ENCODE measurements around the gene TOM1L2. TPM values are rescaled to one million over a fixed set of nuclear protein-coding genes. Genes with fewer than 3 reads are reported as not detected.

Gene TOM1L2
- total and polyA plus RNA-seq, 12 donors: 29.6 to 437 (median 67.7) TPM

DNA sequence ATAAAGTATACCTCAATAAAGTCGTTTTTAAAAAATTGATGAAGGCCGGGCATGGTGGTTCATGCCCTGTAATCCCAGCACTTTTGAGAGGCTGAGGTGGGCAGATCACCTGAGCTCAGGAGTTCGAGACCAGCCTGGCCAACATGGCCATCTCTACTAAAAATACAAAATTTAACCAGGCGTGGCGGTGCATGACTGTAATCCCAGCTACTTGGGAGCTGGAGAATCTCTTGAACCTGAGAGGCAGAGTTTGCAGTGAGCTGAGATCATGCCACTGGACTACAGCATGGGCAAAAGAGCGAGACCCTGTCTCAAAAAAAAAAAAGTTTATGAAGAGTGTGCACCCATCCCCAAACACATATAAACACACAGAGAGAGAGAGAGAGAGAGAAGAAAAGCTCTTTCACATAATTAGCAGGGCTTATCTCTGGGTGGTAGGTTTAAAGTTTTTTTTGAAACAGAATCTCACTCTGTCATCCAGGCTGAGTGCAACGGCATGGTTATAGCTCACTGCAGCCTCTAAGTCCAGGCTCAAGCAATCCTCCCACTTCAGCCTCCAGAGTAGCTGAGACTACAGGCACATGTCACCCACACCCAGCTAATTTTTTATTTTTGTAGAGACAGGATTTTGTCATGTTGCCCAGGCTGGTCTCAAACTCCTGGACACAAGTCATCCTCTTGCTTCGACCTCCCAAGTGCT, 138.4 kb downstream of the TOM1L2 start:
- Histone ChIP-seq H3K27me3 (no peaks in the 10 kb centered on the region), H3K27ac (peak overlapping the region in 3 of 5 donors; percentile 98 to 100 (median 99)), H3K9me3 (replicated peaks in 1 of 3) (no peaks in the 10 kb centered on the region), H3K4me1 (replicated peaks in 1 of 2) (peaks cover 55 to 80% of the 10 kb centered on the region in 2 donors), H3K36me3 (replicated peaks in 1 of 2) (no peaks in the 10 kb centered on the region), H3K4me3 (no peak overlapping the region)
- intact Hi-C loops (cut with DNase I): no loop called here
- 70 to 78% (median 74%) methylated on average over 8 of the region's 8 CpGs for WGBS, 4 donors
- DNase-seq: no peak
- no peak for TF ChIP-seq POLR2A (IDR thresholded peaks at IDR 0.05)
- TF ChIP-seq, protein P1, sequence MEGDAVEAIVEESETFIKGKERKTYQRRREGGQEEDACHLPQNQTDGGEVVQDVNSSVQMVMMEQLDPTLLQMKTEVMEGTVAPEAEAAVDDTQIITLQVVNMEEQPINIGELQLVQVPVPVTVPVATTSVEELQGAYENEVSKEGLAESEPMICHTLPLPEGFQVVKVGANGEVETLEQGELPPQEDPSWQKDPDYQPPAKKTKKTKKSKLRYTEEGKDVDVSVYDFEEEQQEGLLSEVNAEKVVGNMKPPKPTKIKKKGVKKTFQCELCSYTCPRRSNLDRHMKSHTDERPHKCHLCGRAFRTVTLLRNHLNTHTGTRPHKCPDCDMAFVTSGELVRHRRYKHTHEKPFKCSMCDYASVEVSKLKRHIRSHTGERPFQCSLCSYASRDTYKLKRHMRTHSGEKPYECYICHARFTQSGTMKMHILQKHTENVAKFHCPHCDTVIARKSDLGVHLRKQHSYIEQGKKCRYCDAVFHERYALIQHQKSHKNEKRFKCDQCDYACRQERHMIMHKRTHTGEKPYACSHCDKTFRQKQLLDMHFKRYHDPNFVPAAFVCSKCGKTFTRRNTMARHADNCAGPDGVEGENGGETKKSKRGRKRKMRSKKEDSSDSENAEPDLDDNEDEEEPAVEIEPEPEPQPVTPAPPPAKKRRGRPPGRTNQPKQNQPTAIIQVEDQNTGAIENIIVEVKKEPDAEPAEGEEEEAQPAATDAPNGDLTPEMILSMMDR (IDR thresholded peaks at IDR 0.05): no peak

- H3K36me3 ChIP-seq (replicated peaks in 1 of 2): no peaks in the 10 kb centered on the region
- WGBS, 4 donors: 72 to 83% (median 77%) methylated on average over 2 of the region's 2 CpGs
- no peaks in the 10 kb centered on the region for H3K27me3 ChIP-seq
- peaks cover 37 to 62% of the 10 kb centered on the region in 2 donors for H3K4me1 ChIP-seq (replicated peaks in 1 of 2)
- no peak for TF ChIP-seq POLR2A (IDR thresholded peaks at IDR 0.05)
- TF ChIP-seq, protein P1 (IDR thresholded peaks at IDR 0.05): no peak
- H3K27ac ChIP-seq: peak overlapping the region in 3 of 5 donors; percentile 72 to 77 (median 74)
- H3K9me3 ChIP-seq (replicated peaks in 1 of 3): no peaks in the 10 kb centered on the region
- no peak for DNase-seq
- intact Hi-C loops (cut with DNase I): no loop called here
- H3K4me3 ChIP-seq: no peak overlapping the region
Observed at GRCh38 chr17:17832032-17832363, 140.2 kb downstream of the TOM1L2 start.

DNA sequence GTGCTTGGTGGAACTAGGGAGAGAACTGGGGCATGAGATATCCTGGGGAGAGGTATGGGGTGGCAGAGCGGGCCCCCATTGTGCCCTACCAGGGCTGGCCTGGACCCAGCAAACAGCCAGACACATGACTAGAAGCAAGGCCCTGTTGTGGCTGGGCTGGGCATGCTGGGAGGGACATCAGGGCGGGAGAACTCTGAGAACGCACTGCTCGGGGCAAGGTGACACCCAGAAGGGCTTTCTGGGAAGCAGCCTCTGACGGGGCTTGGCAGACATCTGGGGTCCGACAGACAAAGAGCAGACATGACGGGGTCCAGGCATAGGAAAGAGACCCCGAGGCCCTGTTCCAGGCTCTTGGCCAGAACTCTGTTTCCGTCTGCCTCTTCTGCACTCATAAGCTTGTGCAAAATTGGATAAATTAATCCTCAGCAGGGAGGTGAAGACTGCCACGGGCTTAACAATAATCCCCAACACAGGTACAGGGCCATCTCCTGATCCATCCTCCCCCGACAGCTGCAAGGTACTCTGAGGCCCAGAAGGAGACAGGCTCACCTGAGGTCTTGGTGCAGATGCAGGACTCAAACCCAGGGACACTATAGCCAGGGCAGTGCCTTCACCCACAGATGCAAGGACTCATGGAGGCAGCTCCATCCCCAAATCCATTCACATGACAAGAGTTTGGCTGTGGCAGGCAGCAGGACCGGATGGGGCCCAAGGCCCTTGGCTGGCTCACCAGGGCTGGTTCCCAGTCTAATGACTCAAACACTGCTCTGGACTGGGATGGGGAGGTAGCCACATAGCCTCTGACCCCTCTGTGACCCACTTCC, 140.8 kb downstream of the TOM1L2 start:
- intact Hi-C loops (cut with DNase I): no loop called here
- Histone ChIP-seq H3K27ac (peak overlapping the region in 3 of 5 donors; percentile 72 to 77 (median 74)), H3K27me3 (no peaks in the 10 kb centered on the region), H3K9me3 (replicated peaks in 1 of 3) (no peaks in the 10 kb centered on the region), H3K36me3 (replicated peaks in 1 of 2) (no peaks in the 10 kb centered on the region), H3K4me3 (no peak overlapping the region), H3K4me1 (replicated peaks in 1 of 2) (peaks cover 35 to 63% of the 10 kb centered on the region in 2 donors)
- WGBS, 4 donors: 42 to 66% (median 54%) methylated on average over 6 to 12 of the region's 12 CpGs
- DNase-seq: peak in 6 of 7 donors; percentile 72 to 85 (median 79)
- no peak for TF ChIP-seq POLR2A (IDR thresholded peaks at IDR 0.05)
- TF ChIP-seq, protein P1 (IDR thresholded peaks at IDR 0.05): no peak

DNA sequence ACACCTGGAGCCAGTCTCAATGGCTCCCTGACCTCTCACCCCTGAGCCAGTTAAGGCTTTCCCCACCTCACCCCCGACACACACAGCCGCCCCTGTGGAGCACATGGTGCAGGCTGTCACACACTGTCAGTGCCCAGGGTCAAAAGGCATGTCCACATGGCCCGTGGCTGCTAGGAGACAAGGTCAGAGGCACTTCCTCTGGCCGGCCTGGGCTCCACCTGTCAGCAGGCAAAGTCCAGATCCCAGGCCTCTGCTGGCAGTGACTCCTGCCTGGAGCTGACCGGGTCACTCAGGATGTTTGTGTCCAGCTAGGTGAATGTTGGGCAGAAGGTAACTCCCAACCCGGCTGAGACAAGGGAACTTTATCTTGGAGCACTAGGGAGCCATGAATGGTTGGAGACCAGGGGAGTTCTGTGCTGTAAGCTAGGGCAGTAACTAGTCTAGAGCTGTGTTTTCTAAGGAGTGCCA, 141.4 kb downstream of the TOM1L2 start:
- H3K4me1 ChIP-seq (replicated peaks in 1 of 2): peaks cover 37 to 68% of the 10 kb centered on the region in 2 donors
- H3K36me3 ChIP-seq (replicated peaks in 1 of 2): no peaks in the 10 kb centered on the region
- intact Hi-C loops (cut with DNase I): no loop called here
- WGBS, 4 donors: 0 to 59% (median 28%) methylated on average over 2 to 6 of the region's 6 CpGs
- no peaks in the 10 kb centered on the region for H3K27me3 ChIP-seq
- no peak overlapping the region for H3K4me3 ChIP-seq
- peak in 1 of 2 donors; percentile 23 for TF ChIP-seq POLR2A (IDR thresholded peaks at IDR 0.05)
- TF ChIP-seq, protein P1 (IDR thresholded peaks at IDR 0.05): no peak
- peak in 6 of 7 donors; percentile 56 to 87 (median 79) for DNase-seq
- peak overlapping the region in 3 of 5 donors; percentile 72 to 77 (median 74) for H3K27ac ChIP-seq
- no peaks in the 10 kb centered on the region for H3K9me3 ChIP-seq (replicated peaks in 1 of 3)

Data from adrenal gland (tissue), 12 donors.